Measurements from ENCODE around the gene PPP1R3C. TPM values are rescaled to one million over a fixed set of nuclear protein-coding genes. Genes with fewer than 3 reads are reported as not detected.

Gene PPP1R3C
- total RNA-seq, 4 donors from 2014 or later, result 1.1 to 4.6 (median 3.0) TPM

- no peak for DNase-seq
- H3K27me3 ChIP-seq, result no peaks in the 10 kb centered on the region
- peaks cover 5 to 37% (median 7%) of the 10 kb centered on the region in 4 donors for H3K4me1 ChIP-seq
- in situ Hi-C loops (cut with MboI; ENCODE audit: low pct_ligation_motif_present in 1 of 4, low pct_unique_long_range_greater_than_20kb in 1 of 4, low sequenced_read_pairs in 3 of 4), result no loop called here
- H3K36me3 ChIP-seq, result no peaks in the 10 kb centered on the region
- peaks cover 7 to 10% of the 10 kb centered on the region in 2 donors for H3K9me3 ChIP-seq
- H3K4me3 ChIP-seq, result no peak overlapping the region
- intact Hi-C loops (cut with DNase I; ENCODE audit: low total_unique reads), result no loop called here
- peak overlapping the region; percentile 76 to 89 (median 79) for H3K27ac ChIP-seq
- TF ChIP-seq CTCF (IDR thresholded peaks at IDR 0.05), result no peak
- no peak for TF ChIP-seq EP300 (IDR thresholded peaks at IDR 0.05; ENCODE audit: low read depth)
- no peak for TF ChIP-seq POLR2AphosphoS5 (IDR thresholded peaks at IDR 0.05)
- no peak for TF ChIP-seq POLR2A (IDR thresholded peaks at IDR 0.05)
- 50 to 58% methylated on average over 4 to 5 of the region's 5 CpGs for WGBS, 2 donors (ENCODE audit: low coverage in 1 of 2)
These were observed 25.0 kb downstream of the PPP1R3C start for GRCh38 chr10:91607646-91608403.

- DNase-seq, result no peak
- peak overlapping the region in 1 of 4 donors; percentile 57 for H3K27ac ChIP-seq
- no peak for TF ChIP-seq POLR2AphosphoS5 (IDR thresholded peaks at IDR 0.05)
- no peak for TF ChIP-seq CTCF (IDR thresholded peaks at IDR 0.05)
- no peak for TF ChIP-seq POLR2A (IDR thresholded peaks at IDR 0.05)
- no peak for TF ChIP-seq EP300 (IDR thresholded peaks at IDR 0.05; ENCODE audit: low read depth)
- intact Hi-C loops (cut with DNase I; ENCODE audit: low total_unique reads), result no loop called here
- peaks cover 5 to 34% (median 7%) of the 10 kb centered on the region in 4 donors for H3K4me1 ChIP-seq
- H3K27me3 ChIP-seq, result no peaks in the 10 kb centered on the region
- no peak overlapping the region for H3K4me3 ChIP-seq
- peaks cover 7 to 10% of the 10 kb centered on the region in 2 donors for H3K9me3 ChIP-seq
- no peaks in the 10 kb centered on the region for H3K36me3 ChIP-seq
- in situ Hi-C loops (cut with MboI; ENCODE audit: low pct_ligation_motif_present in 1 of 4, low pct_unique_long_range_greater_than_20kb in 1 of 4, low sequenced_read_pairs in 3 of 4), result no loop called here
These were observed 26.9 kb downstream of the PPP1R3C start for GRCh38 chr10:91605968-91606367.

- WGBS, 2 donors (ENCODE audit: low coverage in 1 of 2), result 65 to 70% methylated on average over 3 of the region's 3 CpGs
- Histone ChIP-seq H3K27ac (peak overlapping the region; percentile 40 to 65 (median 52)), H3K4me1 (peaks cover 5 to 32% (median 7%) of the 10 kb centered on the region in 4 donors), H3K4me3 (no peak overlapping the region), H3K9me3 (peaks cover 7 to 10% of the 10 kb centered on the region in 2 donors), H3K27me3 (no peaks in the 10 kb centered on the region), H3K36me3 (no peaks in the 10 kb centered on the region)
- DNase-seq, result no peak
- TF ChIP-seq POLR2AphosphoS5 (IDR thresholded peaks at IDR 0.05) (no peak), CTCF (IDR thresholded peaks at IDR 0.05) (no peak), POLR2A (IDR thresholded peaks at IDR 0.05) (no peak), EP300 (IDR thresholded peaks at IDR 0.05; ENCODE audit: low read depth) (no peak)
- intact Hi-C loops (cut with DNase I; ENCODE audit: low total_unique reads) (no loop called here), in situ Hi-C loops (cut with MboI; ENCODE audit: low pct_ligation_motif_present in 1 of 4, low pct_unique_long_range_greater_than_20kb in 1 of 4, low sequenced_read_pairs in 3 of 4) (no loop called here)
These were observed 28.0 kb downstream of the PPP1R3C start for GRCh38 chr10:91604553-91605534.

GRCh38 chr10:91603931-91604331 is 28.9 kb downstream of the PPP1R3C start:
- DNase-seq, result no peak
- WGBS, 2 donors (ENCODE audit: low coverage in 1 of 2), result 38 to 69% methylated on average over 2 to 5 of the region's 5 CpGs
- peaks cover 7 to 10% of the 10 kb centered on the region in 2 donors for H3K9me3 ChIP-seq
- H3K4me1 ChIP-seq, result peaks cover 5 to 25% (median 7%) of the 10 kb centered on the region in 4 donors
- no peaks in the 10 kb centered on the region for H3K27me3 ChIP-seq
- in situ Hi-C loops (cut with MboI; ENCODE audit: low pct_ligation_motif_present in 1 of 4, low pct_unique_long_range_greater_than_20kb in 1 of 4, low sequenced_read_pairs in 3 of 4) (no loop called here), intact Hi-C loops (cut with DNase I; ENCODE audit: low total_unique reads) (no loop called here)
- no peaks in the 10 kb centered on the region for H3K36me3 ChIP-seq
- peak overlapping the region; percentile 17 to 65 (median 48) for H3K27ac ChIP-seq
- TF ChIP-seq POLR2A (IDR thresholded peaks at IDR 0.05) (no peak), CTCF (IDR thresholded peaks at IDR 0.05) (no peak), POLR2AphosphoS5 (IDR thresholded peaks at IDR 0.05) (no peak), EP300 (IDR thresholded peaks at IDR 0.05; ENCODE audit: low read depth) (no peak)
- H3K4me3 ChIP-seq, result no peak overlapping the region
